Panc1 (cell line): Measurements from ENCODE around the gene ANKRD34C.

Source experiments
- POLR2AphosphoS5 ChIP-seq: IDR thresholded peaks from 2 replicates; pipeline ENCODE4 v1.6.1; 2012; ENCODE audit warnings: mild to moderate bottlenecking, low read depth, low read length, moderate library complexity
- TF ChIP-seq, protein P1 (sequence below): fragments of 450-650 bp; IDR thresholded peaks from 2 replicates; pipeline ENCODE4 v1.5.1; 2017; ENCODE audit warnings: mild to moderate bottlenecking
- TF ChIP-seq, protein P2 (sequence below), 2 experiments: IDR thresholded peaks; 2 replicates each; pipeline ENCODE4 v1.6.1; 2011 to 2012; ENCODE audit warnings: low read depth in 2 of 2, control low read depth in 1 of 2, low read length in 1 of 2, mild to moderate bottlenecking in 1 of 2, moderate library complexity in 1 of 2; ENCODE audit not compliant: insufficient read depth in 1 of 2

DNA sequence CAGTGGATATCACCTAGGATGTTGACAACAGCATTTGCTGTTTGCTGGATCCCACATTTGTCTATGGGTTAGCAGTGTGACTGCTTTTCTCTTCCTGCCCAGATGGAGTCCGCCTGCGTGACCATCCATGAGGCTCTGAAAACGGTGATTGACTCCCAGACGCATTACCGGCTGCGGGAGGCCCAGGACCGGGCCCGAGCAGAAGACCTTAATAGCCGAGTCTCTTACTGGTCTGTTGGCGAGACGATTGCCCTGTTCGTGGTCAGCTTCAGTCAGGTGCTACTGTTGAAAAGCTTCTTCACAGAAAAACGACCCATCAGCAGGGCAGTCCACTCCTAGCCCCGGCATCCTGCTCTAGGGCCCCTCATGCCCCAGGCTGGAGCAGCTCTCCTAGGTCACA, 39.4 kb downstream of the ANKRD34C start:
- TF ChIP-seq, protein P1, sequence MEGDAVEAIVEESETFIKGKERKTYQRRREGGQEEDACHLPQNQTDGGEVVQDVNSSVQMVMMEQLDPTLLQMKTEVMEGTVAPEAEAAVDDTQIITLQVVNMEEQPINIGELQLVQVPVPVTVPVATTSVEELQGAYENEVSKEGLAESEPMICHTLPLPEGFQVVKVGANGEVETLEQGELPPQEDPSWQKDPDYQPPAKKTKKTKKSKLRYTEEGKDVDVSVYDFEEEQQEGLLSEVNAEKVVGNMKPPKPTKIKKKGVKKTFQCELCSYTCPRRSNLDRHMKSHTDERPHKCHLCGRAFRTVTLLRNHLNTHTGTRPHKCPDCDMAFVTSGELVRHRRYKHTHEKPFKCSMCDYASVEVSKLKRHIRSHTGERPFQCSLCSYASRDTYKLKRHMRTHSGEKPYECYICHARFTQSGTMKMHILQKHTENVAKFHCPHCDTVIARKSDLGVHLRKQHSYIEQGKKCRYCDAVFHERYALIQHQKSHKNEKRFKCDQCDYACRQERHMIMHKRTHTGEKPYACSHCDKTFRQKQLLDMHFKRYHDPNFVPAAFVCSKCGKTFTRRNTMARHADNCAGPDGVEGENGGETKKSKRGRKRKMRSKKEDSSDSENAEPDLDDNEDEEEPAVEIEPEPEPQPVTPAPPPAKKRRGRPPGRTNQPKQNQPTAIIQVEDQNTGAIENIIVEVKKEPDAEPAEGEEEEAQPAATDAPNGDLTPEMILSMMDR: no peak
- no peak for TF ChIP-seq POLR2AphosphoS5
- TF ChIP-seq, protein P2, sequence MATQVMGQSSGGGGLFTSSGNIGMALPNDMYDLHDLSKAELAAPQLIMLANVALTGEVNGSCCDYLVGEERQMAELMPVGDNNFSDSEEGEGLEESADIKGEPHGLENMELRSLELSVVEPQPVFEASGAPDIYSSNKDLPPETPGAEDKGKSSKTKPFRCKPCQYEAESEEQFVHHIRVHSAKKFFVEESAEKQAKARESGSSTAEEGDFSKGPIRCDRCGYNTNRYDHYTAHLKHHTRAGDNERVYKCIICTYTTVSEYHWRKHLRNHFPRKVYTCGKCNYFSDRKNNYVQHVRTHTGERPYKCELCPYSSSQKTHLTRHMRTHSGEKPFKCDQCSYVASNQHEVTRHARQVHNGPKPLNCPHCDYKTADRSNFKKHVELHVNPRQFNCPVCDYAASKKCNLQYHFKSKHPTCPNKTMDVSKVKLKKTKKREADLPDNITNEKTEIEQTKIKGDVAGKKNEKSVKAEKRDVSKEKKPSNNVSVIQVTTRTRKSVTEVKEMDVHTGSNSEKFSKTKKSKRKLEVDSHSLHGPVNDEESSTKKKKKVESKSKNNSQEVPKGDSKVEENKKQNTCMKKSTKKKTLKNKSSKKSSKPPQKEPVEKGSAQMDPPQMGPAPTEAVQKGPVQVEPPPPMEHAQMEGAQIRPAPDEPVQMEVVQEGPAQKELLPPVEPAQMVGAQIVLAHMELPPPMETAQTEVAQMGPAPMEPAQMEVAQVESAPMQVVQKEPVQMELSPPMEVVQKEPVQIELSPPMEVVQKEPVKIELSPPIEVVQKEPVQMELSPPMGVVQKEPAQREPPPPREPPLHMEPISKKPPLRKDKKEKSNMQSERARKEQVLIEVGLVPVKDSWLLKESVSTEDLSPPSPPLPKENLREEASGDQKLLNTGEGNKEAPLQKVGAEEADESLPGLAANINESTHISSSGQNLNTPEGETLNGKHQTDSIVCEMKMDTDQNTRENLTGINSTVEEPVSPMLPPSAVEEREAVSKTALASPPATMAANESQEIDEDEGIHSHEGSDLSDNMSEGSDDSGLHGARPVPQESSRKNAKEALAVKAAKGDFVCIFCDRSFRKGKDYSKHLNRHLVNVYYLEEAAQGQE (IDR thresholded peaks at IDR 0.05; ENCODE audit: insufficient read depth in 1 of 2, low read depth in 2 of 2, low read length in 1 of 2): no peak
